Nephron progenitor cell (in vitro differentiated cells): ENCODE results near the gene PCNX4.
A peak's percentile ranks its signal among the peaks of the same experiment; 100 is the strongest.

ENCODE experiments used
- DNase-seq: peaks from one replicate; pipeline ENCODE4 v3.0.0; 2021
- H3K27ac Mint-ChIP-seq: 2 replicates; pipeline ENCODE4 v1.8.0; 2021; ENCODE audit warnings: mild to moderate bottlenecking, moderate library complexity, mixed read lengths
- H3K27me3 Mint-ChIP-seq: 2 replicates; pipeline ENCODE4 v1.8.0; 2021; ENCODE audit warnings: mild to moderate bottlenecking, low read depth, mixed read lengths; ENCODE audit not compliant: poor library complexity
- H3K36me3 Mint-ChIP-seq: 2 replicates; pipeline ENCODE4 v1.8.0; 2021; ENCODE audit warnings: low read depth, mixed read lengths
- H3K4me1 Mint-ChIP-seq: 2 replicates; pipeline ENCODE4 v1.8.0; 2021; ENCODE audit warnings: mixed read lengths
- H3K4me3 Mint-ChIP-seq: 2 replicates; pipeline ENCODE4 v1.8.0; 2021; ENCODE audit warnings: mild to moderate bottlenecking, moderate library complexity, mixed read lengths
- H3K9me3 Mint-ChIP-seq: 2 replicates; pipeline ENCODE4 v1.8.0; 2021; ENCODE audit warnings: mild to moderate bottlenecking, moderate library complexity, mixed read lengths
- TF ChIP-seq, protein P1 (sequence below): fragments of 200-600 bp; sonication (generic); IDR thresholded peaks from 2 replicates; pipeline ENCODE4 v1.5.0; 2021; ENCODE audit warnings: antibody characterized with exemption

The PCNX4 gene

DNA sequence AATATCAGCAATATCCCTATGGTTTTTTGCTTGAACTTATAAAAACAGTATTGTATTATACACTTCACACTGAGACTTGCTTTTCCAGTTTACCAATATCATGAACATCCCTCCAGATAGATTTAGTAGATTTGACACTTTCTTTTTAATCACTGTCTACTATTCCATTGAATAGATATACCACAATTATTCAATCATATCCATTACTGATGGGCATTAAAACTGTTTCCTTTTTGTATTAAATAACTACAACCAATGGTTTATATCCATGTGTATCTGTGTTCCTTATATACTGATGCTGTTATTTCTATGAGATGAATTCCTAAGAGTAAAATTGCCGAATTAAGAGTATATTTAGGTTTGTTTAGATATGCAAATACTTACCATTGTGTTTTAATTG, 86.4 kb downstream of the PCNX4 start:
- peaks cover 4% of the 10 kb centered on the region for H3K9me3 Mint-ChIP-seq
- H3K27me3 Mint-ChIP-seq: peaks cover 3% of the 10 kb centered on the region
- H3K27ac Mint-ChIP-seq: no peak overlapping the region
- TF ChIP-seq, protein P1, sequence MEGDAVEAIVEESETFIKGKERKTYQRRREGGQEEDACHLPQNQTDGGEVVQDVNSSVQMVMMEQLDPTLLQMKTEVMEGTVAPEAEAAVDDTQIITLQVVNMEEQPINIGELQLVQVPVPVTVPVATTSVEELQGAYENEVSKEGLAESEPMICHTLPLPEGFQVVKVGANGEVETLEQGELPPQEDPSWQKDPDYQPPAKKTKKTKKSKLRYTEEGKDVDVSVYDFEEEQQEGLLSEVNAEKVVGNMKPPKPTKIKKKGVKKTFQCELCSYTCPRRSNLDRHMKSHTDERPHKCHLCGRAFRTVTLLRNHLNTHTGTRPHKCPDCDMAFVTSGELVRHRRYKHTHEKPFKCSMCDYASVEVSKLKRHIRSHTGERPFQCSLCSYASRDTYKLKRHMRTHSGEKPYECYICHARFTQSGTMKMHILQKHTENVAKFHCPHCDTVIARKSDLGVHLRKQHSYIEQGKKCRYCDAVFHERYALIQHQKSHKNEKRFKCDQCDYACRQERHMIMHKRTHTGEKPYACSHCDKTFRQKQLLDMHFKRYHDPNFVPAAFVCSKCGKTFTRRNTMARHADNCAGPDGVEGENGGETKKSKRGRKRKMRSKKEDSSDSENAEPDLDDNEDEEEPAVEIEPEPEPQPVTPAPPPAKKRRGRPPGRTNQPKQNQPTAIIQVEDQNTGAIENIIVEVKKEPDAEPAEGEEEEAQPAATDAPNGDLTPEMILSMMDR: no peak
- no peak for DNase-seq
- H3K4me3 Mint-ChIP-seq: no peak overlapping the region
- no peaks in the 10 kb centered on the region for H3K4me1 Mint-ChIP-seq
- no peaks in the 10 kb centered on the region for H3K36me3 Mint-ChIP-seq

DNA sequence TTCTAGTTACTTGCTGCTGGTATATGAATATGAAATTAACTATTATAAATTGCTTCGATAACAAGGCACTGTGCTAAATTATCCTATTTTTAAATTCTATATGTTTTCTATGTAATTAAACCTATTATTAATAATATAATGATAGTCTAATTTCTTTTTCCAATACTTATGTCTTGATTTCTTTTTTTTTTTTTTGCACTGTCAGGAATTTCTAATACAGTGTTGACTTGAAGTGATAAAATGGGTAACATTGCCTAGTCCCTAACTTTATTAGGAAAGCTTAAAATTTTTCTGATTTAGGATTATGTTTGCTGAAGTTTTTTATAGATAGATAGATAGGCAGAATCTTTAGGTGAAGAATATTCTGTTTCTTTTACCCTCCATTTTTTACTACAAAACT, 87.1 kb downstream of the PCNX4 start:
- TF ChIP-seq, protein P1: no peak
- DNase-seq: no peak
- Mint-ChIP-seq H3K27ac (no peak overlapping the region), H3K36me3 (no peaks in the 10 kb centered on the region), H3K4me3 (no peak overlapping the region), H3K4me1 (peaks cover 2% of the 10 kb centered on the region), H3K9me3 (peaks cover 4% of the 10 kb centered on the region), H3K27me3 (peaks cover 3% of the 10 kb centered on the region)

DNA sequence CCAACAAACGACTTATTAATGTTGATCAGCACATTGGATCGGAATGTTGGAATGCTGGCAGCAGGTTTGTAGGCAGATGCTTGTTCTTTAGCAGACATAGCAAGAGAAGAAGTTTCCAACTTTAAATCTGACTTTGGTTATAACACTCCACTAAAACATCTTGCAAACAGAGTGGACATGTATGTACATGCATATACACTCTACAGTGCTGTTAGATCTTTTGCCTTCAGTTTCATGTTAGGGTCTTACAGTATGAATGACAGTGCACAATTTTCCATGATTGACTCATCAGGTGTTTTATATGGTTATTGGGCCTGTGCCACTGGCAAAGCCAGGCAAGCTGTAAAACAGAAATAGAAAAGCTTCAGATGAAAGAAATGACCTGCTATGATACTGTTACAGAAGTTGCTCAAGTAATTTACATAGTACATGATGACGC, 87.7 kb downstream of the PCNX4 start:
- TF ChIP-seq, protein P1: no peak
- H3K36me3 Mint-ChIP-seq: no peaks in the 10 kb centered on the region
- H3K4me1 Mint-ChIP-seq: peaks cover 8% of the 10 kb centered on the region
- no peak for DNase-seq
- peaks cover 4% of the 10 kb centered on the region for H3K9me3 Mint-ChIP-seq
- H3K4me3 Mint-ChIP-seq: no peak overlapping the region
- H3K27ac Mint-ChIP-seq: no peak overlapping the region
- peaks cover 3% of the 10 kb centered on the region for H3K27me3 Mint-ChIP-seq

DNA sequence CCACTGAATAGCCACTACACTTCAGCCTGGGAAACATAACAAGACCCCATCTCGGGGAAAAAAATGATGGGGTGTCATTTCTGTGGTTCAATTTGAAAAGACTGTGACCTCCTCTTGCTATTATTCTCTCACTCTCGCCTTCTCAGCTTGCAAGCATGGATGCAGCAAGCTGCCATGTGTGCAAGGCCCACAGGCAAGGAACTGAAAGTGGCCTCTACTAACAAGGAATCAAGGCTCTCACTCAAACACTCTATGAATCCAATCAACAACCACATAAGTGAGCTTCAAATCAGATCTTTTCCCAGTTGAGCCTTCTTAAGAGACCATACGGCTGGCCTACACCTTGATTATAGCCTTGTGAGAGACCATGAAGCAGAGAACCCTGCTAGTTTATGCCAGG, 91.4 kb downstream of the PCNX4 start:
- no peak for DNase-seq
- Mint-ChIP-seq H3K27me3 (peaks cover 5% of the 10 kb centered on the region), H3K4me1 (peaks cover 10% of the 10 kb centered on the region), H3K36me3 (no peaks in the 10 kb centered on the region), H3K27ac (no peak overlapping the region), H3K4me3 (no peak overlapping the region), H3K9me3 (no peaks in the 10 kb centered on the region)
- TF ChIP-seq, protein P1: no peak

DNA sequence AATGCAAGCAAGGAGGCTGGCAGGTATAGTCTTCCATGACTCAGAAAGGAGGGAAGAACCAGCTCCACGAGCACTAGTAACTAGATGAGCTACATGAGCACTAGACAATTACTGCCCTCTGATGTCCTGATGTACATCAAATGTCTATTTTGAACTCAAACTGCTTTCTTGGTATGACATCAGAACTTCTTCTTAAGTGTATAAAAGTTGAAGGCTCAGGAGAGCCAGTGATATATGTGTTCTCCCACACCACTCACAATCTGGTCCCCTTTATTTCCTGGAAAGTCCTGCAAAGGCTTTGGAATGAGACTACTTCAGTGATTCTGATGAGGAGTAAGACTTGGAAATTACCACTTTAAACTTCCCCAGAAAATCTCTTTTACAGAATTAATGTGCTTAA, 92.0 kb downstream of the PCNX4 start:
- TF ChIP-seq, protein P1: no peak
- Mint-ChIP-seq H3K4me1 (peaks cover 10% of the 10 kb centered on the region), H3K9me3 (no peaks in the 10 kb centered on the region), H3K36me3 (no peaks in the 10 kb centered on the region), H3K4me3 (peak overlapping the region; percentile 5), H3K27ac (no peak overlapping the region), H3K27me3 (peaks cover 5% of the 10 kb centered on the region)
- DNase-seq: no peak

DNA sequence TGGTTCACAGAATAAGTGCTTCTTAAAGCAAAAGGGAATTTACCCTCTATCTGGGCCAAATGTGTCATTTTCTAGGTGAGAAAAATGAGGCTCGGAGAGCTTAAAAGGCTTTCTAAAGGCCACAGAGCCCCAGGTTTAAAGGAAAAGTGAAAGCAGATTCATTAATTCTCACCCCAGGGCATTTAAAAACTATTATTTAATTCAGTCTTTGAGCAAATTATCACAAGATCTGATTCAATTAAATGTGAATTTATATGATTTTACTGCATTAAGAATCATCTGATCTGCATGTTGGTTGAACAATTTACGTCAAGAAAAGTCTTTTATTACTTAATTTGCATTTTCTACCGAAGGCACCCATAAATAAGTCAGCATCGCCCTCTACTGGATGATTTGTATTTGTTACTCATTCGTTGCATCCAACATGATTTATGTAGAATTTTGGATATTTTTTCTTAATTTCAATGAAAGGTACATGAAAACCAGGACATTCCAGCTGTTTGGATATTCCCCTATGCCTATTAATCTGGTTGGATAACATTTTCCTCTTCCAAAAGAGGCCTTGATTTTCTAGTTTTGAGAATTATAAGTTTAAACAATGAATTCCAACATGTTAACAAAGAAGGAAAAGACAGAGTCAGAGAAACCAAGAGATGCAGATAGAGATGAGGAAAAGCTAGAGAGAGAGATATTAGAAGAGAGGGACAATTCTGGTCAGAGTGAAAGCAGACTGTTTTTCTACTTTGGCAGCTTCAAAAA, 92.6 kb downstream of the PCNX4 start:
- TF ChIP-seq, protein P1: peak; percentile 75
- H3K4me1 Mint-ChIP-seq: peaks cover 10% of the 10 kb centered on the region
- H3K9me3 Mint-ChIP-seq: no peaks in the 10 kb centered on the region
- peak overlapping the region; percentile 63 for H3K4me3 Mint-ChIP-seq
- DNase-seq: peak; percentile 16
- H3K27ac Mint-ChIP-seq: no peak overlapping the region
- peaks cover 7% of the 10 kb centered on the region for H3K27me3 Mint-ChIP-seq
- H3K36me3 Mint-ChIP-seq: no peaks in the 10 kb centered on the region
